Erythroblast (primary cell): Measurements from ENCODE around the gene ZNF276.

Experiments used
- GATA1 ChIP-seq: IDR thresholded peaks from 2 replicates; pipeline ENCODE4 v1.6.1; 2011; ENCODE audit warnings: low read depth, mild to moderate bottlenecking, control low read depth, low read length, moderate library complexity
- POLR2A ChIP-seq: IDR thresholded peaks from 2 replicates; pipeline ENCODE4 v1.6.1; 2011; ENCODE audit warnings: mild to moderate bottlenecking, low read length

GRCh38 chr16:89685916-89686315, 35.4 kb upstream of the ZNF276 start:
- TF ChIP-seq POLR2A (no peak), GATA1 (no peak)
